SK-N-MC (cell line): ENCODE results near the gene SEC23A.

ENCODE experiments used
- DNase-seq: peaks from one replicate; pipeline ENCODE4 v3.0.0-alpha.2; 2011; ENCODE audit warnings: low read depth, low spot score
- H3K27ac ChIP-seq: fragments of 200-600 bp; sonication (generic); 2 replicates; pipeline ENCODE4 v1.5.1; 2016; ENCODE audit warnings: mixed run types
- H3K36me3 ChIP-seq: fragments of 200-600 bp; sonication (generic); 2 replicates; pipeline ENCODE4 v1.6.1; 2017; ENCODE audit warnings: antibody characterized with exemption, low read length, mixed read lengths; ENCODE audit not compliant: insufficient read depth
- H3K4me3 ChIP-seq: fragments of 200-600 bp; sonication (generic); 2 replicates; pipeline ENCODE4 v1.5.1; 2016
- H3K9ac ChIP-seq: fragments of 200-600 bp; sonication (generic); 2 replicates; pipeline ENCODE4 v1.8.0; 2017; ENCODE audit warnings: mixed run types, mixed read lengths; ENCODE audit not compliant: insufficient read length
- H3K9me3 ChIP-seq: fragments of 200-600 bp; sonication (generic); 2 replicates; pipeline ENCODE4 v1.6.1; 2017; ENCODE audit warnings: low read depth, mild to moderate bottlenecking, antibody characterized with exemption, low read length, moderate library complexity, mixed read lengths
- EZH2 ChIP-seq: fragments of 200-600 bp; sonication (generic); IDR thresholded peaks from one replicate; pipeline ENCODE4 v1.6.1; 2017; ENCODE audit warnings: antibody characterized with exemption
- FOXP2 ChIP-seq: optimal IDR thresholded peaks from 2 replicates; pipeline ENCODE3; 2011; ENCODE audit warnings: mild to moderate bottlenecking, moderate library complexity; ENCODE audit not compliant: insufficient read depth; ENCODE audit errors: extremely low read length, control extremely low read depth
- POLR2AphosphoS5 ChIP-seq: IDR thresholded peaks from 2 replicates; pipeline ENCODE4 v1.6.1; 2012; ENCODE audit warnings: mild to moderate bottlenecking, low read depth, low read length, borderline replicate concordance

Gene SEC23A

GRCh38 chr14:39040529-39040928 is 62.5 kb downstream of the SEC23A start:
- no peak overlapping the region for H3K9ac ChIP-seq
- H3K9me3 ChIP-seq, result no peaks in the 10 kb centered on the region
- DNase-seq, result no peak
- no peak overlapping the region for H3K4me3 ChIP-seq
- TF ChIP-seq FOXP2, result no peak
- TF ChIP-seq EZH2, result no peak
- no peak for TF ChIP-seq POLR2AphosphoS5
- peaks cover 22% of the 10 kb centered on the region for H3K36me3 ChIP-seq
- H3K27ac ChIP-seq, result no peak overlapping the region

- TF ChIP-seq EZH2, result no peak
- TF ChIP-seq POLR2AphosphoS5, result no peak
- TF ChIP-seq FOXP2, result no peak
- H3K4me3 ChIP-seq, result no peak overlapping the region
- peaks cover 23% of the 10 kb centered on the region for H3K36me3 ChIP-seq
- H3K27ac ChIP-seq, result no peak overlapping the region
- DNase-seq, result no peak
- no peak overlapping the region for H3K9ac ChIP-seq
- H3K9me3 ChIP-seq, result no peaks in the 10 kb centered on the region
These were observed 64.5 kb downstream of the SEC23A start for GRCh38 chr14:39038542-39038941.

GRCh38 chr14:39036760-39037159 is 66.3 kb downstream of the SEC23A start:
- TF ChIP-seq POLR2AphosphoS5, result no peak
- TF ChIP-seq EZH2, result no peak
- no peak for TF ChIP-seq FOXP2
- H3K27ac ChIP-seq, result no peak overlapping the region
- no peak for DNase-seq
- H3K9ac ChIP-seq, result no peak overlapping the region
- peaks cover 31% of the 10 kb centered on the region for H3K36me3 ChIP-seq
- H3K9me3 ChIP-seq, result no peaks in the 10 kb centered on the region
- no peak overlapping the region for H3K4me3 ChIP-seq

- no peak for DNase-seq
- H3K27ac ChIP-seq, result no peak overlapping the region
- H3K9ac ChIP-seq, result no peak overlapping the region
- H3K9me3 ChIP-seq, result no peaks in the 10 kb centered on the region
- no peak for TF ChIP-seq POLR2AphosphoS5
- no peak for TF ChIP-seq EZH2
- TF ChIP-seq FOXP2, result no peak
- H3K4me3 ChIP-seq, result no peak overlapping the region
- peaks cover 31% of the 10 kb centered on the region for H3K36me3 ChIP-seq
These were observed 67.7 kb downstream of the SEC23A start for GRCh38 chr14:39035336-39035735.

GRCh38 chr14:39034481-39035296 is 68.3 kb downstream of the SEC23A start:
- Histone ChIP-seq H3K9ac (no peak overlapping the region), H3K9me3 (no peaks in the 10 kb centered on the region), H3K36me3 (peaks cover 34% of the 10 kb centered on the region), H3K27ac (no peak overlapping the region), H3K4me3 (no peak overlapping the region)
- TF ChIP-seq EZH2 (no peak), FOXP2 (no peak)
- DNase-seq, result no peak

- TF ChIP-seq EZH2 (no peak), POLR2AphosphoS5 (no peak), FOXP2 (no peak)
- H3K27ac ChIP-seq, result no peak overlapping the region
- H3K9ac ChIP-seq, result no peak overlapping the region
These were observed 69.7 kb downstream of the SEC23A start for GRCh38 chr14:39033371-39033770.

GRCh38 chr14:39030209-39030608 is 72.8 kb downstream of the SEC23A start:
- no peak overlapping the region for H3K27ac ChIP-seq
- no peak overlapping the region for H3K4me3 ChIP-seq
- DNase-seq, result no peak
- H3K36me3 ChIP-seq, result peaks cover 12% of the 10 kb centered on the region
- TF ChIP-seq POLR2AphosphoS5, result no peak
- TF ChIP-seq EZH2, result no peak
- no peak for TF ChIP-seq FOXP2
- H3K9me3 ChIP-seq, result no peaks in the 10 kb centered on the region
- H3K9ac ChIP-seq, result no peak overlapping the region

More at GRCh38 chr14:39033371-39033770, 69.7 kb downstream of the SEC23A start:
- no peak for DNase-seq
- no peaks in the 10 kb centered on the region for H3K9me3 ChIP-seq
- H3K36me3 ChIP-seq, result peaks cover 29% of the 10 kb centered on the region
- H3K4me3 ChIP-seq, result no peak overlapping the region

GRCh38 chr14:39029789-39030188 is 73.2 kb downstream of the SEC23A start:
- peaks cover 12% of the 10 kb centered on the region for H3K36me3 ChIP-seq
- no peak overlapping the region for H3K9ac ChIP-seq
- H3K4me3 ChIP-seq, result no peak overlapping the region
- DNase-seq, result no peak
- no peak overlapping the region for H3K27ac ChIP-seq
- TF ChIP-seq POLR2AphosphoS5 (no peak), EZH2 (no peak), FOXP2 (no peak)
- H3K9me3 ChIP-seq, result no peaks in the 10 kb centered on the region
